ENCODE measurements around the gene INPPL1.

Gene INPPL1

GRCh38 chr11:72209101-72209500 is 15.5 kb upstream of the INPPL1 start:
- no peak for DNase-seq

GRCh38 chr11:72216638-72217037 is 7.9 kb upstream of the INPPL1 start, which contains the start of gene FOLR2:
FOLR2 (plus strand) TSS chr11:72216794; CDS start chr11:72218585, 1,791 bp downstream.
- no peak for DNase-seq

GRCh38 chr11:72217841-72218240 is 6.7 kb upstream of the INPPL1 start:
- DNase-seq = no peak

- no peak for DNase-seq
Observed at GRCh38 chr11:72218251-72218745, 6.3 kb upstream of the INPPL1 start.

GRCh38 chr11:72220696-72221363 is 3.7 kb upstream of the INPPL1 start:
- DNase-seq = no peak

- DNase-seq = no peak
Observed at GRCh38 chr11:72221386-72222075, 3.0 kb upstream of the INPPL1 start.

GRCh38 chr11:72222106-72222891 is 2.3 kb upstream of the INPPL1 start:
- DNase-seq = no peak

- peak in 49 of 51 donors; percentile 32 to 89 (median 79) for DNase-seq
Observed at GRCh38 chr11:72222907-72223614, 1.5 kb upstream of the INPPL1 start.

GRCh38 chr11:72223615-72224563 is 678 bp upstream of the INPPL1 start:
- peak in 37 of 51 donors; percentile 24 to 84 (median 61) for DNase-seq

- DNase-seq = no peak
Observed at GRCh38 chr11:72225411-72225951, 914 bp downstream of the INPPL1 start.

- no peak for DNase-seq
Observed at GRCh38 chr11:72226701-72227100, 2.1 kb downstream of the INPPL1 start.

- DNase-seq = peak in 21 of 51 donors; percentile 13 to 73 (median 43)
Observed at GRCh38 chr11:72227316-72228228, 3.0 kb downstream of the INPPL1 start.

- no peak for DNase-seq
Observed at GRCh38 chr11:72228229-72228843, 3.8 kb downstream of the INPPL1 start.

GRCh38 chr11:72228844-72229231 is 4.3 kb downstream of the INPPL1 start:
- DNase-seq = no peak

- peak in 1 of 51 donors; percentile 26 for DNase-seq
Observed at GRCh38 chr11:72229336-72229924, 4.9 kb downstream of the INPPL1 start.

GRCh38 chr11:72229925-72230763 is 5.6 kb downstream of the INPPL1 start:
- DNase-seq = no peak
